DND-41 (cell line): ENCODE results near the gene PZP.

Experiments used
- EZH2 ChIP-seq: IDR thresholded peaks from 3 replicates; pipeline ENCODE4 v1.6.1; 2012; ENCODE audit warnings: borderline replicate concordance, low read depth, mild to moderate bottlenecking, moderate library complexity, low read length, inconsistent platforms; ENCODE audit not compliant: severe bottlenecking
- TF ChIP-seq, protein P1 (sequence below): IDR thresholded peaks from 2 replicates; pipeline ENCODE4 v1.5.1; 2012; ENCODE audit warnings: borderline replicate concordance, low read length, moderate library complexity, mild to moderate bottlenecking; ENCODE audit not compliant: poor library complexity, severe bottlenecking; ENCODE audit errors: extremely low read depth

DNA sequence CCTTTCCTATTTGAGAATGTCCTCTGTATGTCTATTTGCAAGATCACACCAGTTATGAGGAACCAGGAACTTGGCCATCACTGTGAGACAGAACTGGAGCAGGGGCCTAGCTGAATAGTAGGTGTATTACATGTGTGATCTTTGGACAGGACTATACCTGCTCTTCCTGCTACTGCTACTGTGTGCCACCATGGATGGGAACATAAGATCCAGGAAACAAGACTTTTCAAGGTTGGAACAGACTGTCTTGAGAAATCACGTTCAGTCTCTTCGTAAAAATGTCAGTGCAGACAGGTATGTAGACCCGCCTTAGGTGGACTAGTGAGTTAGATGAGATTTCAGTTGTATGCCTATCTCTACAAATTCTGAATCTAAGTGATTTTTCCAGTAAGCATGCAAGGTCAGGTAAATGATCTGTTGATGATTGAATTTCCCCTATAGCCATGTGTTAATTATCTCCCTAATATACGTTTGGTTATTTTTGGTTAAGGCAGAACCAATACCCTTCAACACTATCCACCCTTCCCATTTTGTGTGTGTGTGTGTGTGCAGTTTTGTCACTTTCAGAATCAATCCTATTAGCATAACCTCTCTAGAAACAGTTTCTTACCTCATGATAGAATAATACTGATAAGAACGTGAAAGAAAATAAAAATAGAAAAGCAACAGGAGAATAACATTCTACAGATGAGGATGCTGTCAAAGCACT lies 99.5 kb downstream of the PZP start:
- TF ChIP-seq, protein P1, sequence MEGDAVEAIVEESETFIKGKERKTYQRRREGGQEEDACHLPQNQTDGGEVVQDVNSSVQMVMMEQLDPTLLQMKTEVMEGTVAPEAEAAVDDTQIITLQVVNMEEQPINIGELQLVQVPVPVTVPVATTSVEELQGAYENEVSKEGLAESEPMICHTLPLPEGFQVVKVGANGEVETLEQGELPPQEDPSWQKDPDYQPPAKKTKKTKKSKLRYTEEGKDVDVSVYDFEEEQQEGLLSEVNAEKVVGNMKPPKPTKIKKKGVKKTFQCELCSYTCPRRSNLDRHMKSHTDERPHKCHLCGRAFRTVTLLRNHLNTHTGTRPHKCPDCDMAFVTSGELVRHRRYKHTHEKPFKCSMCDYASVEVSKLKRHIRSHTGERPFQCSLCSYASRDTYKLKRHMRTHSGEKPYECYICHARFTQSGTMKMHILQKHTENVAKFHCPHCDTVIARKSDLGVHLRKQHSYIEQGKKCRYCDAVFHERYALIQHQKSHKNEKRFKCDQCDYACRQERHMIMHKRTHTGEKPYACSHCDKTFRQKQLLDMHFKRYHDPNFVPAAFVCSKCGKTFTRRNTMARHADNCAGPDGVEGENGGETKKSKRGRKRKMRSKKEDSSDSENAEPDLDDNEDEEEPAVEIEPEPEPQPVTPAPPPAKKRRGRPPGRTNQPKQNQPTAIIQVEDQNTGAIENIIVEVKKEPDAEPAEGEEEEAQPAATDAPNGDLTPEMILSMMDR = no peak
- no peak for TF ChIP-seq EZH2
